Measurements from ENCODE around the gene GLIS1. TPM values are rescaled to one million over a fixed set of nuclear protein-coding genes. Genes with fewer than 3 reads are reported as not detected.
A peak's percentile ranks its signal among the peaks of the same experiment; 100 is the strongest.

Gene GLIS1
- total RNA-seq = not detected

DNA sequence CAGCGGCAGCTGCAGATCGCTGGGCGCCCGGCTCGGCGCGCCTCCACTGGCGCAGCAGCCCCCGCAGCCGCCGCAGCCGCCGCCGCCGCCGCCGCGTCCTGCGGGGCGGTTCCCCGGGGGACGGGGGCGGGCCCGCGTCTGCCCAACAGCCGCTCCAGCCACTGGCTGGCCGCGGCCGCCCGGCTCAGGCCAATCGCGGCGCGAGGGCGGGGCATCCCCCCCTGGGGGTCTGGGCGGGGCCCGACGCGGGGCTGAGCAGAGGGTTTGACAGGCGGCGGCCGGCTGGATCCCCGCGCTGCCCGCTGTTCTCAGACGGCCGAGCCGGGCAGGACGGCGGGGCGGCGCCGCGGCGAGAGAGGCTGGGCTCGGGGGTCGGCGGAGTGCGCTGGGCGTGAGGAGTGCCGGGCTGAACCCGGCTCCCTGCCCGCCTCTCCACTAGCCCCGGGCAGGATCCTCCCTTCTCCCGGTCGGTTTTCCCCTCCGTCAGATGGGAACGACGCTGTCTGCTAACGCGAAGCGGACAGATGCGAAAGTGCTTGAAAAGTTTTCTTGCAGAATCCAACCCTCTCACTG lies at the start of gene GLIS1:
GLIS1 (minus strand) TSS at position 56 of the 573 bp plus-strand sequence. CDS start 1,100 bp downstream, outside the sequence.
- peak; percentile 73 to 74 for DNase-seq
- peaks cover 5% of the 10 kb centered on the region in 2 donors for H3K9me3 Mint-ChIP-seq
- H3K36me3 Mint-ChIP-seq (ENCODE audit: insufficient read depth in 2 of 2) = peaks cover 6 to 9% of the 10 kb centered on the region in 2 donors
- no peak within 1 kb of the TSS for H3K27ac Mint-ChIP-seq
- peaks cover 56% of the 10 kb centered on the region for H3K27me3 Mint-ChIP-seq (ENCODE audit: low read depth)
- peak within 1 kb of the TSS; percentile 65 to 75 for H3K4me3 Mint-ChIP-seq
- peak; percentile 94 to 95 for ATAC-seq (replicated peaks in 1 of 2)
- no peaks in the 10 kb centered on the region for H3K4me1 Mint-ChIP-seq (ENCODE audit: low read depth)

DNA sequence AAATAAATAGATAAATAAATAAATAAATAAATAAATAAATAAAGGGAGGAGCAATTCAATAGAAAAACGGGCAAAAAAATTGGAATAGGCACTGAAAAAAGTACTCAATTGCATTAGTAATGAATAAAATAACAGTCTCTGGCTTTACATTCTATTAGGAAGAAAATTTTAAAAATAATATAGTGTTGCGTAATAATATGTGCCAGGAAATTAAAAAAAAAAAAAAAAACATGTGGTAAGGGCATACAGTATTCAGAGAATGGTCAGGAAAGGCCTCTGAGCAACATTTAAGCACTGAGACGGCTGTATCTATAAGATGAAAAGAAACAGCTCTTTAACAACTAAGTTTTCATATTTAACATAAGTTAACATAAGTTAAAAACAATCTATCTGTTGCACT lies 48.7 kb upstream of the GLIS1 start:
- no peak for DNase-seq
- Mint-ChIP-seq H3K27ac (no peak overlapping the region), H3K9me3 (no peaks in the 10 kb centered on the region), H3K27me3 (ENCODE audit: low read depth) (no peaks in the 10 kb centered on the region), H3K4me3 (no peak overlapping the region), H3K36me3 (ENCODE audit: insufficient read depth in 2 of 2) (peaks cover 1 to 35% of the 10 kb centered on the region in 2 donors), H3K4me1 (ENCODE audit: low read depth) (peaks cover 10% of the 10 kb centered on the region)
- no peak for ATAC-seq (replicated peaks in 1 of 2)

DNA sequence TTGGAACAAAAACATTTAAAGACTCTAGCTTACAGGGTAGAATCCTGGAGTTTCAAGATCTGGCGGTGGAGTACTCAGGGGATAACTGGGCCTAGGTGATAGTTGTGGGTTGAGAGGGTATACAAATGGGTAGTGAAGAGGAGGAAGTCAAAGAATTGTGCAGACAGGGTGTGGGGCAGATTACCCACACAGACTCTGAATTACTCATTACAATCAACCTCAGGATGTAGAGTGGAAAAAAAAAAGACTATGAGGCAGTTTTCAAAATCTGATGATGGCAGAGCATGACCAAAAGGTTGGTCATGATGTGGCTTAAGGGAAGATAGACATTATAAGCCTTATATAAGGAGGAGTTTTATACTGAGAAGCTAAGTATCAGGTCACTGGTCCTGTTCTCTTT lies 44.1 kb upstream of the GLIS1 start:
- Mint-ChIP-seq H3K4me1 (ENCODE audit: low read depth) (peaks cover 10% of the 10 kb centered on the region), H3K27me3 (ENCODE audit: low read depth) (no peaks in the 10 kb centered on the region), H3K27ac (peak overlapping the region; percentile 1), H3K9me3 (no peaks in the 10 kb centered on the region), H3K4me3 (no peak overlapping the region), H3K36me3 (ENCODE audit: insufficient read depth in 2 of 2) (peaks cover 2 to 28% of the 10 kb centered on the region in 2 donors)
- peak; percentile 100 for ATAC-seq (replicated peaks in 1 of 2)
- DNase-seq = peak; percentile 28 to 35

DNA sequence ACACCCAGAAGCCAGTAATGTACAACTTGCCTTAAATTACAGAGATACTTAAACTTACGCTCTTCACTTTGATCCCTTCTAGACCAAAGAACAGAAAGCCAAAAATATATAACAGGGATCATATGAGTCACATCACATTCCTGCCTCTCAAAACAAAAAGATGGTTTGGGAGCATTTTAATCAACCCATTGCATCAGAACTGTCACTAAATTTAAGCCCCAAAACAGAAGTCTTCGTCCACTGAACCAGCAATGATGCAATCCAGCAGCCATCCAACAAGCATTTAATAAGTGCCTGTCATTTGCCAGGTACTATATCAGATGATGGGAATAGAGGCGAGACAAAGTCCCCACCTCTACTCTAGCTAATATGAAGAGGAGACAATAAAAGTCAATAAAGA lies 42.7 kb upstream of the GLIS1 start:
- no peak overlapping the region for H3K27ac Mint-ChIP-seq
- ATAC-seq (replicated peaks in 1 of 2) (no peak), DNase-seq (no peak)
- no peaks in the 10 kb centered on the region for H3K9me3 Mint-ChIP-seq
- peaks cover 5 to 18% of the 10 kb centered on the region in 2 donors for H3K36me3 Mint-ChIP-seq (ENCODE audit: insufficient read depth in 2 of 2)
- H3K4me1 Mint-ChIP-seq (ENCODE audit: low read depth) = peaks cover 10% of the 10 kb centered on the region
- H3K4me3 Mint-ChIP-seq = no peak overlapping the region
- no peaks in the 10 kb centered on the region for H3K27me3 Mint-ChIP-seq (ENCODE audit: low read depth)

DNA sequence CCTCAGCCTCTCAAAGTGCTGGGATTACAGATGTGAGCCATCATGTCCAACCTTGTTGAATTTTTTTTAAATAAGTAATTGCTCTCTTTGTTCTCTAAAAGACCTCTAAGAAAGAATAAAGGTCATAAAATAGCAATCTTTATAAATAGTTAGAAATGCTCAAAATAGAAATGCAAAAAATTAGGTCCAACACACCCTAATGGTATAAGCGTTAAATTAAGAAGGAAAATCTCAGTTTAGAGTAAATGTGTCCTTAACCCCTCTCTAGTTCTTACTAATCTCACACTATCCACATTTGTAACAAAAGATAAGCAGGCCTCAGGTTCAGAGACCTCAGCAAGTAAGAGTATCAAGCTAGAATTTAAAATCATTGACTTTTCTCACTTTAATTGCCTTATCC lies 38.3 kb upstream of the GLIS1 start:
- Mint-ChIP-seq H3K27me3 (ENCODE audit: low read depth) (no peaks in the 10 kb centered on the region), H3K27ac (no peak overlapping the region), H3K36me3 (ENCODE audit: insufficient read depth in 2 of 2) (peaks cover 5 to 14% of the 10 kb centered on the region in 2 donors), H3K4me3 (no peak overlapping the region), H3K4me1 (ENCODE audit: low read depth) (no peaks in the 10 kb centered on the region), H3K9me3 (no peaks in the 10 kb centered on the region)
- no peak for ATAC-seq (replicated peaks in 1 of 2)
- no peak for DNase-seq

DNA sequence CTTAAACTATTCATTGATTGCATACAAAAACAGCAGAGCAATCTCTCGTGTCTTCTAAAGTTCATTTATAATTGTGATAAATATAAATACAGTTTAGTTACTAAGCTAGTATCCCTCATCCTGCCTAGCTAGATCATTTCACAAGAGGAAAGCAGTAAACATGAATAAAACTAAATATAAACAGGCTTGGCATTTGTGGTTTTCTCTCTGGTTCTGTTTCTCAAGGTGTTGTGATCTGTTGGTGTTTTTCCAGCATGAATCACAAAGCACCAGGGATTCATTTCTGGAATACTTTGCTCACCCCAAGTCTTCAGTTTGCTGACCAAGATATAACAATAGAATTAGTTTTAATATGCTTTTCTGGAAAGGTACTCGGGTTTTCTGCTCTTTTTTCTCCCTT lies 32.7 kb upstream of the GLIS1 start:
- Mint-ChIP-seq H3K27me3 (ENCODE audit: low read depth) (no peaks in the 10 kb centered on the region), H3K4me1 (ENCODE audit: low read depth) (peaks cover 11% of the 10 kb centered on the region), H3K36me3 (ENCODE audit: insufficient read depth in 2 of 2) (peaks cover 2 to 27% of the 10 kb centered on the region in 2 donors), H3K4me3 (no peak overlapping the region), H3K9me3 (no peaks in the 10 kb centered on the region), H3K27ac (no peak overlapping the region)
- DNase-seq (no peak), ATAC-seq (replicated peaks in 1 of 2) (no peak)

DNA sequence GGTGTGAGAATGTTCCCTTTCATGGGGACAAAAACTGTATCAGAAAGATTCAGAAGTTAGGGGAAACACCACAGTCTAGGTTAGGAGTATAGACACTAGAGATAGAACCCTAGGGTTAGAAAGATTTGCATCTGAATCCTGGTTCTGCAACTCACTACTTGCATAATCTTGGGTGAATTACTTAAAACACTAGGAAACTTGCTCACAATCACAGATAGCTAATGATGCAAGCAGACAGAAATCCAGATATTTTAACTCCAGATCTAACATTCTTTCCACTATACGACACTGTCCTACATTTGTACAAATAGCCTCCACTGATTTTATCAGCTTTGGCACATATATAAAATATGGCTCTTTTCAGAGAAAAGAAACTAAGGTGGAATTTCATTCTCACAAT lies 30.8 kb upstream of the GLIS1 start:
- H3K27me3 Mint-ChIP-seq (ENCODE audit: low read depth) = no peaks in the 10 kb centered on the region
- no peak for ATAC-seq (replicated peaks in 1 of 2)
- no peaks in the 10 kb centered on the region for H3K9me3 Mint-ChIP-seq
- no peak for DNase-seq
- H3K36me3 Mint-ChIP-seq (ENCODE audit: insufficient read depth in 2 of 2) = peaks cover 3 to 38% of the 10 kb centered on the region in 2 donors
- H3K4me3 Mint-ChIP-seq = no peak overlapping the region
- peaks cover 20% of the 10 kb centered on the region for H3K4me1 Mint-ChIP-seq (ENCODE audit: low read depth)
- no peak overlapping the region for H3K27ac Mint-ChIP-seq

DNA sequence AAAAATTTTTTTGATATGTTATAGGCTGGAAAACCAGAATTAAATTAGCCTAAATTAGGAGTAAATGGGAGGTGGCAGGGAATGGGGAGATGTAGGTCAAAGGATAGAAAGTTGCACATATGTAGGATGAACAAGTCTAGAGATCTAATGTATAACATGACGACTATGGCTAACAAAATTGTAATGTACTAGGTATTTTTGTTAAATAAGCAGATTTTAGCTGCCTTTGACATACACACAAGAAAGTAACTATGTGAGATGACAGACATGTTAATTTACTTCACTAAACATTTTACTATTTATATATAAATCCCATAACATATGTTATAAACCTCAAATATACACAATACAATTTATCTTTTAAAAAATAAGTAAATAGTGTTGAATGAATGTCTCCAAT lies 30.2 kb upstream of the GLIS1 start:
- H3K27me3 Mint-ChIP-seq (ENCODE audit: low read depth) = no peaks in the 10 kb centered on the region
- H3K27ac Mint-ChIP-seq = no peak overlapping the region
- DNase-seq = no peak
- ATAC-seq (replicated peaks in 1 of 2) = no peak
- H3K36me3 Mint-ChIP-seq (ENCODE audit: insufficient read depth in 2 of 2) = peaks cover 3 to 38% of the 10 kb centered on the region in 2 donors
- no peaks in the 10 kb centered on the region for H3K9me3 Mint-ChIP-seq
- H3K4me1 Mint-ChIP-seq (ENCODE audit: low read depth) = peaks cover 20% of the 10 kb centered on the region
- no peak overlapping the region for H3K4me3 Mint-ChIP-seq

DNA sequence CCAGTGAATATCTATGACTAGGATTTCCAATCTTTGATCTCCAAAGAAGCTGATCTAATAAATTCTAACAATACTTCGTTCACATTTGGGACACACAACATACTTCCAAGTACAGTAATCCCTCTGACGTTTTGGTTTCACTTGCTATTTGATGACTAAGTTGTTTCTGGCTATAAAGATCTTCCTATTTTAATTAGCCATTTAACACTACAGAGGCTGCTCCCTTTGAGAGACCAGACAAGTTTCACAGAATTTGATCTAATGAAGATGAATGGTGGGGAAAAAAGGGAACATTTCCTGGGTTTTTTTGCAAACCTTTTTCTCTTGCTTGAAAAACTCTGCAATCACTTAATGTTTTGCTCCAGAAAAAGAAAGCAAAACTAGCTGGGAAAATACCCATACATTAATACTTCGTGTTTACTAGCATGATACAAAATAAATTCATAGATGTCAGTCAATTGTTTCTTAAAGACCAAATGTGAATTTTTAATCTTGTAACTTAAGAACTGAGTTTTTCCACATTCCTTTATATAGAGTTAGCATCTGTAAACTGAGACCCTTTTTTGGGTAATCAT lies 28.0 kb upstream of the GLIS1 start:
- no peaks in the 10 kb centered on the region for H3K9me3 Mint-ChIP-seq
- no peak for DNase-seq
- H3K4me1 Mint-ChIP-seq (ENCODE audit: low read depth) = peaks cover 20% of the 10 kb centered on the region
- H3K36me3 Mint-ChIP-seq (ENCODE audit: insufficient read depth in 2 of 2) = peaks cover 5 to 35% of the 10 kb centered on the region in 2 donors
- H3K27me3 Mint-ChIP-seq (ENCODE audit: low read depth) = no peaks in the 10 kb centered on the region
- peak overlapping the region; percentile 72 for H3K27ac Mint-ChIP-seq
- no peak for ATAC-seq (replicated peaks in 1 of 2)
- H3K4me3 Mint-ChIP-seq = peak overlapping the region; percentile 20 to 76

DNA sequence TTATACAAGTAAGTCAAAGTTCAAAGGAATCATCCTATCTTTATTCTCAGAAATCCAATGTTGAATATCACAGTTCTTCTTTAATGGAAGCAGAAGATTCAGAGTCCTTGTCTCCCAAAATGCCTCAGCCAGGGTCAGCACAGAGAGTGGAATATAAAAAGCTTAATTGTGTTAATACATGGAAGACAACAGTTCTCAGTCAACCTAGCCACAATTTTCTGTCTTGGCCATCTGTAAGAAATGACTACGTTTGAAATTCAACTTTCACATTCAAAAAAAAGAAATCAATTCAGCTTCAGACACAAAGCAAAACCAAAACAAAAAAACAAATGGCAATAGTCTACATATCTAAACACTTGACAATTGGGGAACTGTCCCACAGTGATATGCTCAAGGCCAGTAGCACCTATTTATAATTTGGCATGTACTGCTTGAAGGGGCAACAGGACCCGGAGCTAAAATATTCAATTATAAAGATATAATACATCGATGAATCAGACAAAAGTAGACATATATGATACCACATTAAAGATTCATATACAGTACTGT lies 27.3 kb upstream of the GLIS1 start:
- Mint-ChIP-seq H3K27ac (peak overlapping the region; percentile 72), H3K36me3 (ENCODE audit: insufficient read depth in 2 of 2) (peaks cover 5 to 33% of the 10 kb centered on the region in 2 donors), H3K27me3 (ENCODE audit: low read depth) (no peaks in the 10 kb centered on the region), H3K4me1 (ENCODE audit: low read depth) (peaks cover 20% of the 10 kb centered on the region), H3K9me3 (no peaks in the 10 kb centered on the region), H3K4me3 (peak overlapping the region in 1 of 2 donors; percentile 76)
- peak in 1 of 2 donors; percentile 19 for ATAC-seq (replicated peaks in 1 of 2)
- no peak for DNase-seq

DNA sequence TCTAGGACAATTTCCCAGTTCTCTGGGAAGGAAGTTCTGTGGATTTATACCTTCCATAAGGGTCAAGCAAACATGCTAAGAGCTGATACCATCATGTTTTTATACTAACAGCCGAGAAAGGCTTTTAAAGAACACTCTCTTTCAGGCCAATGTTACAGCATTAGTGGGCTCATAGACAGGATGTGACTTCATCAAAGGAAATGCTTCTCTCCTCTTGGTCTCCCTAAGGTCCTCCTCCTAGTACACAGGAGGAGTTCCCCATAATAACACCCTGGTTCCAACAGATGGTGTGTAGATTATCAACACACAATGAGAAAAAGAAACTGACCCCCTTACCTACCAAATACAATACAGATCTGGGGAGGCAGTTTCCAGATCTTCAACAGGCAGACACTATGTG lies 26.7 kb upstream of the GLIS1 start:
- H3K4me3 Mint-ChIP-seq = no peak overlapping the region
- DNase-seq = no peak

DNA sequence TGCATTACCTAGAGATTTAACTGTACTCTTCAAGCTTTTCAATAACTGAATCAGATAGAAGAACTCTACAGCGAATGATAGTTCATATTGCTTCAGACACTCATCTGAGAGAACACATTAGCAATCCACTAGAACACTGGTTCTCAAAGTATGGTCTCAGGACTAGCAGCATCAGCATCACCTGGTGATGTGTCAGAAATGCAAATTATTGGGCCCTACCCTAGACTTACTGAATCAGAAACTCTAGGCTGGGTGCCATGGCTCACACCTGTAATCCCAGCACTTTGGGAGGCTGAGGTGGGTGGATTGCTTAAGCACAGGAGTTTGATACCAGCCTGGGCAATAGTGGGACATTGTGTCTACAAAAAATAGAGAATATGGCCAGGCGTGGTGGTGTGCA lies 24.9 kb upstream of the GLIS1 start:
- H3K27ac Mint-ChIP-seq = no peak overlapping the region
- DNase-seq (no peak), ATAC-seq (replicated peaks in 1 of 2) (no peak)
- H3K9me3 Mint-ChIP-seq = no peaks in the 10 kb centered on the region
- peaks cover 3 to 26% of the 10 kb centered on the region in 2 donors for H3K36me3 Mint-ChIP-seq (ENCODE audit: insufficient read depth in 2 of 2)
- H3K4me3 Mint-ChIP-seq = no peak overlapping the region
- H3K4me1 Mint-ChIP-seq (ENCODE audit: low read depth) = peaks cover 14% of the 10 kb centered on the region
- no peaks in the 10 kb centered on the region for H3K27me3 Mint-ChIP-seq (ENCODE audit: low read depth)

More for the DNA sequence above, 26.7 kb upstream of the GLIS1 start:
- ATAC-seq (replicated peaks in 1 of 2) = peak; percentile 40 to 72
- Mint-ChIP-seq H3K36me3 (ENCODE audit: insufficient read depth in 2 of 2) (peaks cover 3 to 28% of the 10 kb centered on the region in 2 donors), H3K4me1 (ENCODE audit: low read depth) (peaks cover 16% of the 10 kb centered on the region), H3K27ac (peak overlapping the region; percentile 72), H3K9me3 (no peaks in the 10 kb centered on the region), H3K27me3 (ENCODE audit: low read depth) (no peaks in the 10 kb centered on the region)

DNA sequence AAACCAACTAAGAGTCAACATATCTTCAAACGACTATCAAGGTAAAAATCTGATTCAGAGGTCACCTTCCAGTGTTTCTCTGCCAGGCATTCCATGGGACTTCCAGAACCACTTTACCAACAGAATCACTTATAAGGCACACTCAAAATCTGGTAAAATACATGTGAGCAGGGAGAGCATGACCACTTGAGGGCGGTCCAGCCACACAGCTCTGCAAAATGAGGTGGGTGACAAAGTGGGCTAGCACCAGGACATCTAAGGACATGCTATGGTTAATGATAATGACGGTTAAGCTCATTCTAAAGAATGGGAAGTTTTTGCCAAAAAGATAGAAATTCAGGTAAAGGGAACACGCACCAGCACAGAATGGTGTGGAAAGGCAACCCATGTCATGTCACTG lies 24.5 kb upstream of the GLIS1 start:
- Mint-ChIP-seq H3K36me3 (ENCODE audit: insufficient read depth in 2 of 2) (peaks cover 3 to 23% of the 10 kb centered on the region in 2 donors), H3K27me3 (ENCODE audit: low read depth) (no peaks in the 10 kb centered on the region), H3K4me3 (no peak overlapping the region), H3K4me1 (ENCODE audit: low read depth) (peaks cover 14% of the 10 kb centered on the region), H3K27ac (no peak overlapping the region), H3K9me3 (no peaks in the 10 kb centered on the region)
- DNase-seq = no peak
- ATAC-seq (replicated peaks in 1 of 2) = no peak
